Heart left ventricle (tissue), 16 donors: ENCODE measurements around the gene FILIP1. TPM values are rescaled to one million over a fixed set of nuclear protein-coding genes. Genes with fewer than 3 reads are reported as not detected.
A peak's percentile ranks its signal among the peaks of the same experiment; 100 is the strongest.

ENCODE experiments used
- ATAC-seq, 4 donors: fragments of 200-7000 bp; cut with Tn5 transposase; one replicate each; pipeline ENCODE4 v1.9.1; 2020 to 2022; ENCODE audit warnings: moderate library complexity in 4 of 4, mild to moderate bottlenecking in 3 of 4, moderate number of reproducible peaks in 1 of 4
- DNase-seq, 5 donors: peaks; one replicate each; pipeline ENCODE4 v3.0.0-alpha.2; 2020
- H3K27ac ChIP-seq, 12 donors: fragments of 200-600 bp; sonication (generic) in 4 of 12; one replicate each; pipeline versions ENCODE4 v1.5.0 to v1.8.0; 2016 to 2022; ENCODE audit warnings: mild to moderate bottlenecking in 2 of 12
- H3K27me3 ChIP-seq, 9 donors: fragments of 200-600 bp; sonication (generic) in 2 of 9; one replicate each; pipeline versions ENCODE4 v1.5.1 to v1.8.0; 2016 to 2022; ENCODE audit warnings: mild to moderate bottlenecking in 3 of 9
- H3K36me3 ChIP-seq, 9 donors: fragments of 200-600 bp; sonication (generic) in 2 of 9; one replicate each; pipeline versions ENCODE4 v1.5.0 to v1.8.0; 2018 to 2022; ENCODE audit warnings: mild to moderate bottlenecking in 2 of 9
- H3K4me1 ChIP-seq, 12 donors: fragments of 200-600 bp; sonication (generic) in 4 of 12; one replicate each; pipeline versions ENCODE4 v1.5.0 to v1.8.0; 2016 to 2022; ENCODE audit warnings: mild to moderate bottlenecking in 3 of 12
- H3K4me3 ChIP-seq, 12 donors: fragments of 200-600 bp; sonication (generic) in 4 of 12; one replicate each; pipeline versions ENCODE4 v1.5.0 to v1.8.0; 2017 to 2022; ENCODE audit warnings: mild to moderate bottlenecking in 9 of 12, moderate library complexity in 4 of 12
- H3K9me3 ChIP-seq, 12 donors: fragments of 200-600 bp; sonication (generic) in 4 of 12; one replicate each; pipeline versions ENCODE4 v1.5.0 to v1.8.0; 2016 to 2022; ENCODE audit warnings: mild to moderate bottlenecking in 1 of 12
- CTCF ChIP-seq, 12 donors: fragments of 200-600 bp; sonication (generic) in 4 of 12; IDR thresholded peaks; one replicate each; pipeline versions ENCODE4 v1.5.0 to v1.8.0; 2018 to 2022; ENCODE audit warnings: antibody characterized with exemption in 12 of 12, mild to moderate bottlenecking in 5 of 12
- POLR2A ChIP-seq, 2 donors: fragments of 450-650 bp; IDR thresholded peaks; one replicate each; pipeline ENCODE4 v1.6.1; 2017; ENCODE audit warnings: antibody characterized with exemption in 2 of 2, mild to moderate bottlenecking in 2 of 2, moderate library complexity in 2 of 2
- WGBS, 4 donors: extraction: QIAGEN DNeasy Blood & Tissue Kit in 2 of 4; methylation state at CpG; one replicate each; pipeline versions ENCODE4 v1.1.5 to v1.1.7; 2013 to 2018; 5-methylcytosine and 5-hydroxymethylcytosine counted together
- intact Hi-C, 10 donors: fragments of 100-400 bp; cut with DNase I; formaldehyde crosslinking; loops; one replicate each; pipeline versions ENCODE4 v1.11.1 to v1.14.2; 2022
- polyA plus RNA-seq, 2 donors: library from polyadenylated mRNA; stranded (reverse); fragments of 200-250 nt; gene quantifications; one replicate each; pipeline ENCODE4 v1.2.3, GENCODE V29; 2013
- total RNA-seq, 9 donors: library from RNA; depleted of rRNA in 2 of 9; stranded (reverse); fragments of >200 nt in 2 of 9; fragmentation: NEBNext Ultra II Directional in 3 of 9; extraction: Animal tissue kit (Norgen Biotek cat#: 25700) in 3 of 9; gene quantifications; one replicate each; pipeline versions ENCODE4 v1.1.0 to v1.2.4, GENCODE V29; 2016 to 2023
- donor health status: ischemic (EF 13 %, LVEDD 7.1; RV severe dilation, severe dysfunction).
- donor health status: healthy with polysubstance abuse.
- donor health status: DM: no; HTN: yes; CAD: no.
- donor health status: DM: no; HTN: no; CAD: no.
- donor health status: ischemic (EF 25% LVEDD 6.9; RV normal size, moderate dysfunction).
- donor health status: ischemic (EF 25% LVEDD 5.7; RV mildly dilated, moderate dysfunction).
- donor health status: healthy.
- donor health status: DM: yes; HTN: yes; CAD: no.
- donor health status: ischemic (EF 35%, LVEDD 5.7; RV mildly dilated, moderate dysfunction).
- donor health status: nonischemic (EF 11% LVEDD 7.7; RV severe dilation, severe dysfunction).
- donor health status: DM: yes; HTN: yes; CAD: no.
- donor health status: PGD.
- donor health status: ischemic (EF 29% LVEDD 5.4; RV normal size, mild dysfunction).
- donor health status: nonischemic (EF 23%, LVEDD 6.1; RV moderate dilation, normal function).

The FILIP1 gene
- total and polyA plus RNA-seq, 11 donors = 49.2 to 230 (median 158) TPM

DNA sequence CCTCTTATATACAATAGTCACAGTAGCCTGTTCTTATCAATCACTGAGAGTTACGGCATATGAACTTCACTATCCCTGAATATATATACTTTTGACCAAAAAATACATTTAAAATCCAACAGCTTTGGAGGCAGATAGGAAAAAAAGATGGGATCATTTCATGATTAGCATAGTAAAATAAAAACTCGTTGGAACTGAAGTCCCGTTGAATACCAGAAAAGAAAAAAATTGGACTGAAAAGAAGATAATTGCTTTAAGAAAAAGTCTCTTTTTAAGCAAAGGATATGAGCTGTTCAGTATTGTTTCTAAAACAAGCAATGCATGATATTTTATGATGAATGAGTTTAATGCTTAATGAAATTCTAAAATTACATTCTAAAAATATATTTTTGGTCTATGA, 4.4 kb upstream of the FILIP1 start:
- no peaks in the 10 kb centered on the region for H3K9me3 ChIP-seq
- H3K4me3 ChIP-seq = no peak overlapping the region
- ATAC-seq (no peak), DNase-seq (no peak)
- 56 to 70% (median 60%) methylated on average over 3 of the region's 3 CpGs for WGBS, 4 donors
- H3K4me1 ChIP-seq = peaks cover 0 to 61% (median 32%) of the 10 kb centered on the region in 12 donors
- no peaks in the 10 kb centered on the region for H3K27me3 ChIP-seq
- intact Hi-C loops = loop anchor here in 2 of 10 donors (2.0 to 10.0 kb wide), 2 partner anchors 63 to 129 kb away; no protein-coding TSS in a partner anchor
- no peaks in the 10 kb centered on the region for H3K36me3 ChIP-seq
- H3K27ac ChIP-seq = peak overlapping the region in 1 of 12 donors; percentile 35
- TF ChIP-seq CTCF (IDR thresholded peaks at IDR 0.05) (no peak), POLR2A (IDR thresholded peaks at IDR 0.05) (no peak)

DNA sequence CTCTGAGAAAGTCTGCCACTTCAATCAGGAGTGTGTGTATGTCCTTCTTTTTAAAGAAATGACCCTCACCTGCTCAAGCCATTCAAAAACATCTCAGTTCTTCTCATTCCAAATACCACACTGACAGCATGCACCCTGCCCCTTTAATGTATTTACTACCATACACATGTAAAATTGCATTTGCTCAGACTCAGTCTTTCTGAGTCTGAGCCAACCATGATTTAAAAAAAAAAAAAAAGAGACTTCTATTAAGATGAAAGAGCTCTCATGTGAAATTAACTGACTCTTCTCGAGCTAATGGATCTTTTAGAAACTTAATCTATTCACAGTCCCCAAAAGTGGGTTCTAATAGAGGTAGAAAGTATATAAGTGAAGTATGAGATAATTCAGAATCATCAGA, 1.4 kb upstream of the FILIP1 start:
- Histone ChIP-seq H3K4me1 (peaks cover 0 to 46% (median 29%) of the 10 kb centered on the region in 12 donors), H3K9me3 (no peaks in the 10 kb centered on the region), H3K36me3 (no peaks in the 10 kb centered on the region), H3K4me3 (peak overlapping the region in 3 of 12 donors; percentile 61 to 66 (median 64)), H3K27ac (peak overlapping the region in 9 of 12 donors; percentile 87 to 94 (median 92)), H3K27me3 (no peaks in the 10 kb centered on the region)
- ATAC-seq = no peak
- intact Hi-C loops = loop anchor here in 2 of 10 donors (2.0 to 10.0 kb wide), 2 partner anchors 60 to 126 kb away; no protein-coding TSS in a partner anchor
- TF ChIP-seq CTCF (IDR thresholded peaks at IDR 0.05) = no peak
- no peak for TF ChIP-seq POLR2A (IDR thresholded peaks at IDR 0.05)
- no peak for DNase-seq
- 27 to 37% (median 33%) methylated on average over 1 of the region's 1 CpG for WGBS, 4 donors

GRCh38 chr6:75494290-75494689, 690 bp upstream of the FILIP1 start:
- TF ChIP-seq CTCF (IDR thresholded peaks at IDR 0.05) = no peak
- no peak for TF ChIP-seq POLR2A (IDR thresholded peaks at IDR 0.05)
- Histone ChIP-seq H3K27me3 (no peaks in the 10 kb centered on the region), H3K36me3 (no peaks in the 10 kb centered on the region), H3K9me3 (no peaks in the 10 kb centered on the region), H3K4me3 (peak overlapping the region in 11 of 12 donors; percentile 51 to 68 (median 61)), H3K4me1 (peaks cover 0 to 50% (median 30%) of the 10 kb centered on the region in 12 donors), H3K27ac (peak overlapping the region; percentile 79 to 95 (median 92))
- WGBS, 4 donors = 28 to 37% (median 37%) methylated on average over 4 of the region's 4 CpGs
- ATAC-seq (no peak), DNase-seq (no peak)
- intact Hi-C loops = loop anchor here in 9 of 10 donors (2.0 to 10.0 kb wide), 5 partner anchors 57 to 127 kb away; no protein-coding TSS in a partner anchor

GRCh38 chr6:75492386-75493153, 1.0 kb downstream of the FILIP1 start:
- ATAC-seq = peak; percentile 54 to 72 (median 60)
- Histone ChIP-seq H3K27ac (peak overlapping the region; percentile 79 to 95 (median 92)), H3K27me3 (no peaks in the 10 kb centered on the region), H3K4me3 (peak overlapping the region; percentile 10 to 68 (median 60)), H3K36me3 (no peaks in the 10 kb centered on the region), H3K4me1 (peaks cover 0 to 51% (median 27%) of the 10 kb centered on the region in 12 donors), H3K9me3 (no peaks in the 10 kb centered on the region)
- TF ChIP-seq CTCF (IDR thresholded peaks at IDR 0.05) (no peak), POLR2A (IDR thresholded peaks at IDR 0.05) (no peak)
- no peak for DNase-seq
- 6 to 16% (median 9%) methylated on average over 3 of the region's 3 CpGs for WGBS, 4 donors
- intact Hi-C loops = loop anchor here in 9 of 10 donors (5.0 to 10.0 kb wide), 4 partner anchors 55 to 125 kb away; no protein-coding TSS in a partner anchor
